Measurements from ENCODE around the gene VPS11.

VPS11 gene

GRCh38 chr11:119106564-119107537, 39.2 kb downstream of the VPS11 start, which contains the start of gene C2CD2L:
TSS of gene C2CD2L (plus strand) at chr11:119107344. CDS start at chr11:119107742, 398 bp downstream.
- DNase-seq, result peak; percentile 88 to 91

GRCh38 chr11:119107538-119108145, 40.0 kb downstream of the VPS11 start:
- peak in 1 of 2 donors; percentile 25 for DNase-seq

GRCh38 chr11:119108146-119108856, 40.7 kb downstream of the VPS11 start:
- DNase-seq, result peak; percentile 37 to 50

- DNase-seq, result no peak
Observed at GRCh38 chr11:119108857-119109221, 41.2 kb downstream of the VPS11 start.

GRCh38 chr11:119109843-119110242, 42.2 kb downstream of the VPS11 start:
- no peak for DNase-seq

GRCh38 chr11:119110439-119110838, 42.8 kb downstream of the VPS11 start:
- DNase-seq, result no peak

GRCh38 chr11:119111361-119111925, 43.8 kb downstream of the VPS11 start:
- no peak for DNase-seq

GRCh38 chr11:119112314-119113020, 44.8 kb downstream of the VPS11 start:
- DNase-seq, result no peak

- no peak for DNase-seq
Observed at GRCh38 chr11:119113716-119114115, 46.1 kb downstream of the VPS11 start.

GRCh38 chr11:119114351-119114750, 46.7 kb downstream of the VPS11 start:
- no peak for DNase-seq

- DNase-seq, result peak in 1 of 2 donors; percentile 28
Observed at GRCh38 chr11:119115484-119116234, 48.0 kb downstream of the VPS11 start.

- DNase-seq, result no peak
Observed at GRCh38 chr11:119116235-119116594, 48.6 kb downstream of the VPS11 start.

GRCh38 chr11:119116601-119117000, 49.0 kb downstream of the VPS11 start:
- no peak for DNase-seq

GRCh38 chr11:119117004-119117706, 49.5 kb downstream of the VPS11 start:
- no peak for DNase-seq

- no peak for DNase-seq
Observed at GRCh38 chr11:119118227-119118626, 50.6 kb downstream of the VPS11 start.

- no peak for DNase-seq
Observed at GRCh38 chr11:119118946-119119345, 51.3 kb downstream of the VPS11 start.

GRCh38 chr11:119120639-119121007, 53.0 kb downstream of the VPS11 start:
- DNase-seq, result no peak

- peak; percentile 100 for DNase-seq
Observed at GRCh38 chr11:119121008-119121810, 53.6 kb downstream of the VPS11 start, which contains the start of gene HINFP. TSS of gene HINFP (plus strand) at chr11:119121580. CDS start at chr11:119126945, 5,365 bp downstream.

GRCh38 chr11:119121811-119122124, 54.1 kb downstream of the VPS11 start:
- no peak for DNase-seq

GRCh38 chr11:119125821-119126220, 58.2 kb downstream of the VPS11 start:
- no peak for DNase-seq

All from stimulated activated CD4-positive, alpha-beta T cell treated with anti-CD3 and anti-CD28 coated beads, Interleukin-2, amount 100 ng/mL, for 24 hours (primary cell).